HEK293T (cell line): Measurements from ENCODE around the gene LHFPL5.

Experiments used
- BHLHE40 ChIP-seq: fragments of 450-650 bp; IDR thresholded peaks from 2 replicates; pipeline ENCODE4 v1.6.1; 2016; ENCODE audit warnings: mild to moderate bottlenecking, moderate library complexity, borderline replicate concordance
- FOXK2 ChIP-seq: fragments of 450-650 bp; IDR thresholded peaks from 2 replicates; pipeline ENCODE4 v1.6.1; 2016; ENCODE audit warnings: mild to moderate bottlenecking
- L3MBTL2 ChIP-seq: fragments of 450-650 bp; conservative IDR thresholded peaks from 2 replicates; pipeline ENCODE4 v1.6.1; 2016; ENCODE audit warnings: mild to moderate bottlenecking
- SUZ12 ChIP-seq: fragments of 450-650 bp; IDR thresholded peaks from 2 replicates; pipeline ENCODE4 v1.6.1; 2016; ENCODE audit warnings: mild to moderate bottlenecking
- ZNF384 ChIP-seq: fragments of 450-650 bp; IDR thresholded peaks from 2 replicates; pipeline ENCODE4 v1.6.1; 2016

DNA sequence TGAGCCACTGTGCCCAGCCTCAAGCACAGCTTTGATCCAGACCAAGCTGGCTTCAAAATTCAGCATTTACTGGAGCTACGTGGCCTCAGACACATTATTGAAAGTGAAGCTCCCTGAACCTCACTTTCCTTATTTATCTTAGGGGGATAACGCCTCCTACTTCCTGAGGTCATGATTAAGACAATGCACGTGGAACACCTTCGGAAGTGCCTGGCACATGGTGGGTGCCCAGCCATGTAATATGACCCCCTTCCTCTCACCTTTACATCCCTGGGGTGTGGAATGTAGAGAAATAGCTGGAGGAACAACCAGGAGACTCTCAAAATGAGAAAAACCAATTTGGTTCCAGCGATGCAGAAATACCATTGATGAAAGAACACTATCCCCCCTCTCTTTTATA lies 6.4 kb upstream of the LHFPL5 start:
- TF ChIP-seq FOXK2 (no peak), SUZ12 (no peak), L3MBTL2 (no peak), BHLHE40 (no peak), ZNF384 (no peak)
